ENCODE measurements around the gene SELENOO.
A peak's percentile ranks its signal among the peaks of the same experiment; 100 is the strongest.

Gene SELENOO

GRCh38 chr22:50185375-50186087, 15.3 kb upstream of the SELENOO start, which contains the start of gene TRABD:
Gene TRABD (plus strand): TSS chr22:50185913. CDS start chr22:50193061, 7,148 bp downstream.
- DNase-seq, result peak; percentile 90

DNA sequence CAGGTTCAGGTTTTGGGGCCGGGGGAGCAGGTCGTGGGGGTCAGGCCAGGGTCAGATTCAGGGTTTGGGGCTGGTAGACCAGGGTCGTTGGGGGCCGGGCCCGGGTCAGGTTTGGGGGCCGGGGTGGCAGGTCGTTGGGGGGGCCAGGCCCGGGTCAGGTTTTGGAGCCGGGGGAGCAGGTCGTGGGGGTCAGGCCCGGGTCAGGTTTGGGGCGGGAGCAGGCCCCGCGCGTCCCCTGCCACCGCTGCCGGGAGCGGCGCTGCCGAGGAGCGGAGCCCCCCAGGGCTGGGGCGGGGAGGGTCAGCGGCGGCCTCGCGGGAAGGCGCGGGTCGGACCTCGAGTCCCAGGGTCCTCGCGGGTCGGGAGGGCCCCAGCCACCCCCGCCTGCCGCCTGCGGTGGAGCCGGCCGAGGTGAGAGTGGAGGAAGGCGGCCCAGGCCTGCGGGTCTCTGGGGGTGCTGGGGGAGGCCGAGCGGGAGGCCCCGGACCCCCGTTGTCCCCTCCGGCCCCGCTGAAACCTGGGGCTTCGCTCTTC, 14.6 kb upstream of the SELENOO start:
- no peak for DNase-seq

GRCh38 chr22:50186761-50187523, 13.9 kb upstream of the SELENOO start:
- DNase-seq, result peak; percentile 43

- no peak for DNase-seq
These were observed 12.5 kb upstream of the SELENOO start for GRCh38 chr22:50188356-50188755.

- no peak for DNase-seq
These were observed 11.5 kb upstream of the SELENOO start for GRCh38 chr22:50189184-50189848.

- no peak for DNase-seq
These were observed 11.0 kb upstream of the SELENOO start for GRCh38 chr22:50189849-50190181.

- DNase-seq, result peak; percentile 92
These were observed 10.4 kb upstream of the SELENOO start for GRCh38 chr22:50190182-50190940.

GRCh38 chr22:50190941-50191741, 9.7 kb upstream of the SELENOO start:
- peak; percentile 93 for DNase-seq

GRCh38 chr22:50192436-50193204, 8.2 kb upstream of the SELENOO start:
- peak; percentile 75 for DNase-seq

DNA sequence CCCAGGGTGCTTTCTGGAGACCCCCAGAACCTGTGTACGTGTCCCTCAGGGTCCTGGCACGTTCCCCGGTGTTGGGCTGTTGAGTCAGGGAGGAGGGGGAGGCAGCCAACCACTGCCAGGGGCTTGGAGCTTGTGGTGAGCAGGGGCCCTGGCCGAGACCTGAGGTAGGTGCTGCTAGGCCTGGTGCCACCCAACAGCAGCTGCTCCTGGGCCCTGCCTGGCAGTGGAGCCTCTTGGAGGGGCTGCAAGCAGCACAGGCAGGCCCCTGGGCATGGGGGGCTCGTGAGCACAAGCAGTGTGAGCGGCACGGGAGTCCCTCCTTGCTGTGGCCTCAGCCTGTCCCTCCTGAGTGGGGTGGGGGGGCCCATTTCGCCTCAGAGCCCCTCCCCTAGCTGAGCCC, 7.2 kb upstream of the SELENOO start:
- DNase-seq, result no peak

DNA sequence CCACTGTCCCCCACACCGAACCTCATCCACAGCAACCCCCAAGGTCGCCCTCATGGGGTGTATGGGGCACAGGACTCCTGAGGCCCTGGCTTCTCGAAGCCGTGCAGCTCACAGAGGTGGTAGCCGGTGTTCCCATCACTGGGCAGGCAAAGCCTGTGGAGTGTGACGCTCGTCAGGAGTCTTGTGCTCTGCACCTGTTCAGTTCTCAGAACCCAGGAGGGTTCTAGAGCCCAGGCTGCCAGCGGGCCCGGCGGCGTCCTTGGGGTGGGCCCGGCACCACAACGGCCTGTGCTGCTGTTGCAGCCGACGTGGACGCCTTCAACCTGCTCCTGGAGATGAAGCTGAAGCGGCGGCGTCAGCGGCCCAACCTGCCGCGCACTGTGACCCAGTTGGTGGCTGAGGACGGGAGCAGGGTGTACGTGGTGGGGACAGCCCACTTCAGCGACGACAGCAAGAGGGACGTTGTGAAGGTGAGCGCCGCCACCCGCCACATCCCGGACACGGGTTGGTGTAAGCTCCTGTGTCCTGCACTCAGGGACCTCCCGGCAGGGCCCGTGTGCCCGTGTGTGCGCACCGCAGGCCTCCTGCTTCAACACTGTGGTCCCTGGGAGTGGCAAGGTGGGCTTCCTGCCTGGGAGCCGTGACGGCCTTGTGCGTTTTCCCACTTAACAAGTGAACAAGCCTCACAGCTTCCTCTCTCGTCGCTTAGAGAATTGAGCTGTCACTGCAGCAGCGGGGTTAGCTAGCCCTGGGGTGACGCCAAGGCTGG, 6.6 kb upstream of the SELENOO start:
- no peak for DNase-seq

DNA sequence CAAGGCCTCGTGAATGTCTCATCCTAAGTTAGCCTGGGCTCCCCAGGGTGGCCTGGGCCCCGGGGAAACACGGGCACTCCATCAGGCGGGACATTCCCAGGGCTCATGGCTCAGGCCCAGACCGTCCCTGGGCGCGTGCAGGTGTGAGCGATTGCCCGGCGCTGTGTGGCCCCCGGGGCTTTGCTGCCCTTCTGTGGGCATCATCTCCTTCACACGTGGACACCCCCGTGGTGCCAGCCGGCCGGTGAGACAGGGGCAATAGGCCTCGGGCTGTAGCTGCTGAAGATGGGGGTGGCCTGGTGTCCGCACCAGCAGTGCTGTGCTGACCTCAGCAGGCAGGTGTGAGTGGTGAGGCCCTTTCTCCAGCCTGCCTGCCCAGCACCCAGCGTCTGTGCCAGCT, 4.6 kb upstream of the SELENOO start:
- no peak for DNase-seq

GRCh38 chr22:50197000-50197800, 3.6 kb upstream of the SELENOO start:
- DNase-seq, result no peak

DNA sequence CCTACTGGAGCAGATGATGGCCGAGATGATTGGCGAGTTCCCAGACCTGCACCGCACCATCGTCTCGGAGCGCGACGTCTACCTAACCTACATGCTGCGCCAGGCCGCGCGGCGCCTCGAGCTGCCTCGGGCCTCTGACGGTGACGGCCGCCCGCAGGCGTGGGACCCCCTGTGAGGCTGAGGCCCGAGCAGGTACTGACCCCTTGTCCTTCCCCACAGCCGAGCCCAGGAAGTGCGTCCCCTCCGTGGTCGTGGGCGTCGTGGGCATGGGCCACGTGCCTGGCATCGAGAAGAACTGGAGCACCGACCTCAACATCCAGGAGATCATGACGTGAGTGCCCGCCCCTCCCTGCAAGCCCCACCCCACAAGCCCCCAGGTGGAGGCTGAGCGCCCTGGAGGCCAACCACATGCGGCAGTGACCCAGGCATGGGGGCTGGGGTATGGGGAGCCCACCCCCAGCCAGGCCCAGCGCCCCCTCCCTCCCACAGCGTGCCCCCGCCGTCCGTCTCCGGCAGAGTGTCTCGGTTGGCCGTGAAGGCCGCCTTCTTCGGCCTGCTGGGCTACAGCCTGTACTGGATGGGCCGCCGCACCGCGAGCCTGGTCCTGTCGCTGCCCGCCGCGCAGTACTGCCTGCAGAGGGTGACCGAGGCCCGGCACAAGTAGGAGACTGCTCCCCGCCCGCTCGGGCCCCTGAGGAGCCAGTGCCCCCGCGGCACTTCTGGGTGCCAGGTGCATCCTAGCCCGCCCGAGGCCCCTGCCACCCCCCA, 2.8 kb upstream of the SELENOO start:
- no peak for DNase-seq

DNA sequence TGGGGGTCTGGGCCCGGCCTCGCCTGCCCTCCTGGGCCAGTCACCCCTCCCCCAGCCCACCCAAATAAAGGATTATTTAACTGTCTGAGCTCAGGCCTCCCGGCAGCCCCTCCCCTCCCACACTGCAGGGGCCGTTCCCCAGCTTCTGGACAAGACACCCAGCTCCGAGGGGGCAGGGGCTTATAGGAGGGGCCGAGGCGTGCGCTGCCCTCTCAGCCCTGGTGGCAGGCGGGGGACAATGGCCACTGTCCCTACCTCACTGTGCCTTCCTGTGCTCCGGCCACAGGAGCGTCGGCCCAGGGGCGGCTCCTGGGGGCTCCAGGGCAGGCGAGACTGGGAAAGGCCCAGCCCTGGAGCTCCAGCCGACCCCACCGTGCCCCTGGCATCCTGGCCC, 2.2 kb upstream of the SELENOO start:
- DNase-seq, result no peak

- DNase-seq, result no peak
These were observed 1.5 kb upstream of the SELENOO start for GRCh38 chr22:50199251-50199721.

DNA sequence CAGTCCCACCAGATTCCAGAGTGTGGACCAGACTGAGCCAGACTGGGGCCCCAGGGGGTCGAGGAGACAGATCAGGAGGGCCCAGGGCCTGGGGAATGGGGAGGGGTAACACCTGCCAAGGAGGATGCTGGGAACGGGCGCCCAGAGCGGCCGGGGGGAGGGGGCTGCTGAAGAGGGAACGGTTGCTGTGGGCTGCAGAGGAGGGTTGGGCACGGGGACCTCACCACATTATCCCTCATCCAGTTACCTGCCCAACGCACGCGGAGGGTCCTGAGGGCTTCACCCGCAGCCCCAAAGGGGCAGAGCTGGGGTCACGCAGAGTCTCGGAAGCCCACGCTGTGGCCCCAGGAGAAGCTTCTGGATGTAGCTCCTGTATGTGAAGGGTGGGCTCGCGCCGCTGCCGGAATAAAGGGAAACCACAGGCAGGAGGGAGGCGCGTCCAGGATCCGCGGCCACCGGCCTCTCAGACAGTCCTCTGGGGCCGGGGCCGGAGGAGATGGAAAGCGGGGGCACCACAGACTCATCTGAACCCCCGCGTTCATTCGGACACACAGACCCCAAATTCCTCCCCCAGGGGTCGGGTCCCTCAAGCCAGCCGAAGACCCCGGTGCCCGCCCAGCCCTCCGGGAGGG, 866 bp upstream of the SELENOO start:
- DNase-seq, result no peak
